ENCODE data around the gene TCEA2.

DNA sequence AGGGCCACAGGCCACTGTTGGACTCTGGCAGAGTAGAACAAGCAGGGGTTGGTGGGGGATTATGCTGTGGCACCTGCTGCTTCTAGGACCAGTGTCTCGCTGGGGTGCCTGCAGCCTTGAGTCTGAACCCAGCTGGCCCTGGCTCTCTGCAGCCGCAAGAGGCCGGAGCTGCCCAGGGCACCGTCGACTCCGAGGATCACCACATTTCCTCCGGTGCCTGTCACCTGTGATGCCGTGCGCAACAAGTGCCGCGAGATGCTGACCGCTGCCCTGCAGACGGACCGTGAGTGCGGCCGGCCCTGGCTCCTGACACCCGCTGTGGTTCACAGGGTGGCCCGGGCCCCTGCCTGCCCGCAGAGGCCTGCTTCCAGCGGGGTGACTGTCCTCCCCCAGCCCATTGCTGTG, 6.2 kb downstream of the TCEA2 start:
- TF ChIP-seq CTCF (IDR thresholded peaks at IDR 0.05; ENCODE audit: low read length) (no peak), EZH2 (optimal IDR thresholded peaks at IDR 0.05; ENCODE audit: low read depth, low read length) (no peak), EZH2phosphoT487 (IDR thresholded peaks at IDR 0.05; ENCODE audit: low read length) (no peak)

Measured in MM.1S (cell line).